ENCODE results near the gene CDH5.

- TF ChIP-seq, protein P1, sequence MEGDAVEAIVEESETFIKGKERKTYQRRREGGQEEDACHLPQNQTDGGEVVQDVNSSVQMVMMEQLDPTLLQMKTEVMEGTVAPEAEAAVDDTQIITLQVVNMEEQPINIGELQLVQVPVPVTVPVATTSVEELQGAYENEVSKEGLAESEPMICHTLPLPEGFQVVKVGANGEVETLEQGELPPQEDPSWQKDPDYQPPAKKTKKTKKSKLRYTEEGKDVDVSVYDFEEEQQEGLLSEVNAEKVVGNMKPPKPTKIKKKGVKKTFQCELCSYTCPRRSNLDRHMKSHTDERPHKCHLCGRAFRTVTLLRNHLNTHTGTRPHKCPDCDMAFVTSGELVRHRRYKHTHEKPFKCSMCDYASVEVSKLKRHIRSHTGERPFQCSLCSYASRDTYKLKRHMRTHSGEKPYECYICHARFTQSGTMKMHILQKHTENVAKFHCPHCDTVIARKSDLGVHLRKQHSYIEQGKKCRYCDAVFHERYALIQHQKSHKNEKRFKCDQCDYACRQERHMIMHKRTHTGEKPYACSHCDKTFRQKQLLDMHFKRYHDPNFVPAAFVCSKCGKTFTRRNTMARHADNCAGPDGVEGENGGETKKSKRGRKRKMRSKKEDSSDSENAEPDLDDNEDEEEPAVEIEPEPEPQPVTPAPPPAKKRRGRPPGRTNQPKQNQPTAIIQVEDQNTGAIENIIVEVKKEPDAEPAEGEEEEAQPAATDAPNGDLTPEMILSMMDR (IDR thresholded peaks at IDR 0.05) = no peak
- TF ChIP-seq POLR2A (IDR thresholded peaks at IDR 0.05) = no peak
Measured at GRCh38 chr16:66419527-66419926, 53.0 kb downstream of the CDH5 start.

Data from Peyer's patch (tissue), 4 donors.